Measurements from ENCODE around the gene PITRM1.

GRCh38 chr10:3100856-3101640 lies 71.5 kb downstream of the PITRM1 start:
- TF ChIP-seq CTCF (IDR thresholded peaks at IDR 0.05; ENCODE audit: borderline replicate concordance, extremely low read depth, low read length, poor library complexity, severe bottlenecking) (no peak), EZH2 (IDR thresholded peaks at IDR 0.05; ENCODE audit: borderline replicate concordance, low read depth, low read length, severe bottlenecking) (no peak)

All from DND-41 (cell line).